Vagina (tissue), 2 donors: ENCODE measurements around the gene ABHD10. TPM values are rescaled to one million over a fixed set of nuclear protein-coding genes. Genes with fewer than 3 reads are reported as not detected.
"Not testable (repeated sequence)": the region's sequence is repeated elsewhere in the genome, so short reads cannot be mapped to it uniquely, and the experiment has no call there.

Experiments
- DNase-seq, 2 donors: peaks; one replicate each; pipeline ENCODE4 v3.0.0-alpha.2; 2017; ENCODE audit errors: extremely low spot score in 2 of 2
- H3K27ac ChIP-seq: fragments of 200-600 bp; sonication (generic); one replicate; pipeline ENCODE4 v1.5.1; 2019
- H3K27me3 ChIP-seq: fragments of 200-600 bp; sonication (generic); one replicate; pipeline ENCODE4 v1.5.1; 2019
- H3K36me3 ChIP-seq, 2 donors: fragments of 200-600 bp; sonication (generic); one replicate each; pipeline ENCODE4 v1.5.1; 2017 to 2019
- H3K4me1 ChIP-seq: fragments of 200-600 bp; sonication (generic); one replicate; pipeline ENCODE4 v1.5.1; 2019
- H3K4me3 ChIP-seq, 2 donors: fragments of 200-600 bp; sonication (generic); 1 replicate in 1 of 2; 2 replicates in 1 of 2; pipeline ENCODE4 v1.5.1; 2016 to 2019
- H3K9me3 ChIP-seq: fragments of 200-600 bp; sonication (generic); one replicate; pipeline ENCODE4 v1.5.1; 2019
- CTCF ChIP-seq, 3 experiments: fragments of 450-650 bp in 2 of 3; fragments of 200-600 bp in 1 of 3; sonication (generic) in 1 of 3; IDR thresholded peaks; one replicate each; pipeline ENCODE4 v1.5.1; 2017 to 2019; ENCODE audit warnings: antibody characterized with exemption in 3 of 3, mild to moderate bottlenecking in 2 of 3, moderate library complexity in 2 of 3
- POLR2A ChIP-seq, 2 donors: fragments of 450-650 bp; IDR thresholded peaks; one replicate each; pipeline ENCODE4 v1.6.1; 2017; ENCODE audit warnings: antibody characterized with exemption in 2 of 2, mild to moderate bottlenecking in 2 of 2, moderate library complexity in 2 of 2
- POLR2AphosphoS5 ChIP-seq, 2 donors: sonication (generic); formaldehyde crosslinking; IDR thresholded peaks; one replicate each; pipeline ENCODE4 v1.9.0; 2017; ENCODE audit warnings: antibody characterized with exemption in 2 of 2, mild to moderate bottlenecking in 2 of 2, low read depth in 1 of 2; ENCODE audit not compliant: insufficient read depth in 1 of 2
- intact Hi-C: fragments of 100-400 bp; cut with DNase I; formaldehyde crosslinking; loops from one replicate; pipeline ENCODE4 v1.15.1; 2023
- total RNA-seq: library from RNA; depleted of rRNA; stranded (reverse); fragments of >200 nt; gene quantifications from one replicate; pipeline ENCODE4 v1.2.3, GENCODE V29; 2016

Gene ABHD10
- total RNA-seq, 1 donor from 2014 or later = 10.8 TPM

GRCh38 chr3:112027826-112028225, 49.0 kb downstream of the ABHD10 start:
- Histone ChIP-seq H3K4me3 (no peak overlapping the region), H3K27me3 (no peaks in the 10 kb centered on the region), H3K36me3 (no peaks in the 10 kb centered on the region), H3K4me1 (no peaks in the 10 kb centered on the region), H3K27ac (no peak overlapping the region), H3K9me3 (no peaks in the 10 kb centered on the region)
- intact Hi-C loops = no loop called here
- TF ChIP-seq POLR2A (IDR thresholded peaks at IDR 0.05) = no peak
- TF ChIP-seq POLR2AphosphoS5 (IDR thresholded peaks at IDR 0.05; ENCODE audit: insufficient read depth in 1 of 2, low read depth in 1 of 2) = no peak
- no peak for TF ChIP-seq CTCF (IDR thresholded peaks at IDR 0.05)
- no peak for DNase-seq

GRCh38 chr3:112030901-112031300, 52.1 kb downstream of the ABHD10 start:
- no peaks in the 10 kb centered on the region for H3K36me3 ChIP-seq
- H3K4me1 ChIP-seq = no peaks in the 10 kb centered on the region
- no peaks in the 10 kb centered on the region for H3K27me3 ChIP-seq
- no peak overlapping the region for H3K4me3 ChIP-seq
- no peaks in the 10 kb centered on the region for H3K9me3 ChIP-seq
- TF ChIP-seq POLR2A (IDR thresholded peaks at IDR 0.05) (no peak), POLR2AphosphoS5 (IDR thresholded peaks at IDR 0.05; ENCODE audit: insufficient read depth in 1 of 2, low read depth in 1 of 2) (no peak), CTCF (IDR thresholded peaks at IDR 0.05) (no peak)
- no peak for DNase-seq
- intact Hi-C loops = no loop called here
- H3K27ac ChIP-seq = no peak overlapping the region

- no peak overlapping the region for H3K4me3 ChIP-seq
- H3K27ac ChIP-seq = no peak overlapping the region
- H3K4me1 ChIP-seq = no peaks in the 10 kb centered on the region
- no peak for DNase-seq
- TF ChIP-seq POLR2AphosphoS5 (IDR thresholded peaks at IDR 0.05; ENCODE audit: insufficient read depth in 1 of 2, low read depth in 1 of 2) (no peak), POLR2A (IDR thresholded peaks at IDR 0.05) (no peak), CTCF (IDR thresholded peaks at IDR 0.05) (no peak)
- H3K36me3 ChIP-seq = no peaks in the 10 kb centered on the region
- H3K27me3 ChIP-seq = no peaks in the 10 kb centered on the region
- no peaks in the 10 kb centered on the region for H3K9me3 ChIP-seq
- intact Hi-C loops = no loop called here
These were observed 53.4 kb downstream of the ABHD10 start for GRCh38 chr3:112032098-112032731.

- TF ChIP-seq CTCF (IDR thresholded peaks at IDR 0.05) = no peak
- no peak for TF ChIP-seq POLR2A (IDR thresholded peaks at IDR 0.05)
- TF ChIP-seq POLR2AphosphoS5 (IDR thresholded peaks at IDR 0.05; ENCODE audit: insufficient read depth in 1 of 2, low read depth in 1 of 2) = no peak
- Histone ChIP-seq H3K4me3 (no peak within 1 kb of the TSS), H3K4me1 (no peaks in the 10 kb centered on the region), H3K9me3 (no peaks in the 10 kb centered on the region), H3K27me3 (no peaks in the 10 kb centered on the region), H3K36me3 (no peaks in the 10 kb centered on the region), H3K27ac (no peak within 1 kb of the TSS)
- no peak for DNase-seq
- intact Hi-C loops = no loop called here
These were observed 55.6 kb downstream of the ABHD10 start, which contains the start of gene TMPRSS7 for GRCh38 chr3:112034436-112034835. TSS of gene TMPRSS7 (plus strand) at chr3:112034736. CDS start at chr3:112034846, 110 bp downstream.

- Histone ChIP-seq H3K4me1 (no peaks in the 10 kb centered on the region), H3K4me3 (no peak overlapping the region), H3K27me3 (no peaks in the 10 kb centered on the region), H3K36me3 (no peaks in the 10 kb centered on the region), H3K9me3 (no peaks in the 10 kb centered on the region), H3K27ac (no peak overlapping the region)
- no peak for DNase-seq
- intact Hi-C loops = no loop called here
- TF ChIP-seq POLR2AphosphoS5 (IDR thresholded peaks at IDR 0.05; ENCODE audit: insufficient read depth in 1 of 2, low read depth in 1 of 2) (no peak), CTCF (IDR thresholded peaks at IDR 0.05) (no peak), POLR2A (IDR thresholded peaks at IDR 0.05) (no peak)
These were observed 56.4 kb downstream of the ABHD10 start for GRCh38 chr3:112035241-112035640.

- H3K27me3 ChIP-seq, H3K9me3 ChIP-seq, DNase-seq, H3K4me3 ChIP-seq, H3K36me3 ChIP-seq, H3K4me1 ChIP-seq, intact Hi-C loops, H3K27ac ChIP-seq: not testable (repeated sequence)
These were observed 58.4 kb downstream of the ABHD10 start for GRCh38 chr3:112037194-112037593.
